ENCODE measurements around the gene KIF3A. TPM values are rescaled to one million over a fixed set of nuclear protein-coding genes. Genes with fewer than 3 reads are reported as not detected.

Gene KIF3A
- total and polyA plus RNA-seq, 12 donors, result 4.1 to 42.0 (median 10.6) TPM

DNA sequence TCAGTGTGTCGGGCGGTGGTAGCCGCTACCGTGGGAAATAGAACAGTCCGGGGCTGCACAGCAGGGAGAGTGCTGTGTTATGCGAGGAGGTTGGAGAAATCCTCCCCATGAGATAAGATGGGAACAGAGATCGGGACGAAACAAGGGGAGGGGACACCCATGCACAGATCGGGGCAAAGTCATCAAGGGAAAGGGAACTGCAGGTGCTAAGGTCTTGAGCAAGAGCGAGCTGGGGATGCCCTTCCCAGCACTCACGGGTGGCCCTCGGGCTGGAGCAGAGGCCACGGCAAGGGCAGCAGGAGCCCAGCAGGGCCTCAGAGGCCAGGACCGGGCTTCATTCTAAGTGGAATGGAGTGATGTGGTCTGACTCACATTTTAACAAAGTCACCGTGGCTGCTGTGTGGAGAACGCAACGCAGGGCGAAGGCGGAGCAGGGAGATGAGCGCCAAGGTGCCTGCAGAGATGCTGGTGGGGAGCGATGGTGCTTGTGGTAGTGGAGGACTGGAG is 71.7 kb downstream of the KIF3A start:
- Histone ChIP-seq H3K36me3 (replicated peaks in 1 of 2) (no peaks in the 10 kb centered on the region), H3K27ac (no peak overlapping the region), H3K9me3 (replicated peaks in 1 of 3) (no peaks in the 10 kb centered on the region), H3K27me3 (no peaks in the 10 kb centered on the region), H3K4me3 (no peak overlapping the region), H3K4me1 (replicated peaks in 1 of 2) (no peaks in the 10 kb centered on the region)
- no peak for DNase-seq
- WGBS, 4 donors, result 91 to 93% (median 92%) methylated on average over 21 of the region's 21 CpGs
- TF ChIP-seq, protein P1, sequence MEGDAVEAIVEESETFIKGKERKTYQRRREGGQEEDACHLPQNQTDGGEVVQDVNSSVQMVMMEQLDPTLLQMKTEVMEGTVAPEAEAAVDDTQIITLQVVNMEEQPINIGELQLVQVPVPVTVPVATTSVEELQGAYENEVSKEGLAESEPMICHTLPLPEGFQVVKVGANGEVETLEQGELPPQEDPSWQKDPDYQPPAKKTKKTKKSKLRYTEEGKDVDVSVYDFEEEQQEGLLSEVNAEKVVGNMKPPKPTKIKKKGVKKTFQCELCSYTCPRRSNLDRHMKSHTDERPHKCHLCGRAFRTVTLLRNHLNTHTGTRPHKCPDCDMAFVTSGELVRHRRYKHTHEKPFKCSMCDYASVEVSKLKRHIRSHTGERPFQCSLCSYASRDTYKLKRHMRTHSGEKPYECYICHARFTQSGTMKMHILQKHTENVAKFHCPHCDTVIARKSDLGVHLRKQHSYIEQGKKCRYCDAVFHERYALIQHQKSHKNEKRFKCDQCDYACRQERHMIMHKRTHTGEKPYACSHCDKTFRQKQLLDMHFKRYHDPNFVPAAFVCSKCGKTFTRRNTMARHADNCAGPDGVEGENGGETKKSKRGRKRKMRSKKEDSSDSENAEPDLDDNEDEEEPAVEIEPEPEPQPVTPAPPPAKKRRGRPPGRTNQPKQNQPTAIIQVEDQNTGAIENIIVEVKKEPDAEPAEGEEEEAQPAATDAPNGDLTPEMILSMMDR (IDR thresholded peaks at IDR 0.05), result no peak
- TF ChIP-seq POLR2A (IDR thresholded peaks at IDR 0.05), result no peak
- intact Hi-C loops (cut with DNase I), result no loop called here

- Histone ChIP-seq H3K27ac (no peak overlapping the region), H3K9me3 (replicated peaks in 1 of 3) (no peaks in the 10 kb centered on the region), H3K4me1 (replicated peaks in 1 of 2) (no peaks in the 10 kb centered on the region), H3K4me3 (no peak overlapping the region), H3K36me3 (replicated peaks in 1 of 2) (no peaks in the 10 kb centered on the region), H3K27me3 (no peaks in the 10 kb centered on the region)
- intact Hi-C loops (cut with DNase I), result no loop called here
- DNase-seq, result no peak
- 91 to 98% (median 97%) methylated on average over 6 to 9 of the region's 9 CpGs for WGBS, 4 donors
- TF ChIP-seq, protein P1 (IDR thresholded peaks at IDR 0.05), result no peak
- TF ChIP-seq POLR2A (IDR thresholded peaks at IDR 0.05), result no peak
These were observed 72.6 kb downstream of the KIF3A start for GRCh38 chr5:132664696-132665209.

- Histone ChIP-seq H3K27ac (no peak overlapping the region), H3K4me1 (replicated peaks in 1 of 2) (no peaks in the 10 kb centered on the region), H3K27me3 (no peaks in the 10 kb centered on the region), H3K9me3 (replicated peaks in 1 of 3) (no peaks in the 10 kb centered on the region), H3K36me3 (replicated peaks in 1 of 2) (no peaks in the 10 kb centered on the region), H3K4me3 (no peak overlapping the region)
- WGBS, 4 donors, result 86 to 89% (median 87%) methylated on average over 11 to 13 of the region's 13 CpGs
- intact Hi-C loops (cut with DNase I), result no loop called here
- no peak for DNase-seq
- TF ChIP-seq, protein P1 (IDR thresholded peaks at IDR 0.05), result no peak
- TF ChIP-seq POLR2A (IDR thresholded peaks at IDR 0.05), result no peak
These were observed 73.3 kb downstream of the KIF3A start for GRCh38 chr5:132663771-132664695.

GRCh38 chr5:132662925-132663770 is 74.2 kb downstream of the KIF3A start:
- TF ChIP-seq POLR2A (IDR thresholded peaks at IDR 0.05), result no peak
- TF ChIP-seq, protein P1 (IDR thresholded peaks at IDR 0.05), result no peak
- no peak for DNase-seq
- H3K36me3 ChIP-seq (replicated peaks in 1 of 2), result no peaks in the 10 kb centered on the region
- intact Hi-C loops (cut with DNase I), result no loop called here
- H3K27ac ChIP-seq, result no peak overlapping the region
- no peaks in the 10 kb centered on the region for H3K9me3 ChIP-seq (replicated peaks in 1 of 3)
- WGBS, 4 donors, result 72 to 90% (median 78%) methylated on average over 15 to 25 of the region's 25 CpGs
- no peaks in the 10 kb centered on the region for H3K27me3 ChIP-seq
- no peak overlapping the region for H3K4me3 ChIP-seq
- H3K4me1 ChIP-seq (replicated peaks in 1 of 2), result no peaks in the 10 kb centered on the region
